Measurements from ENCODE around the gene PRKCZ. TPM values are rescaled to one million over a fixed set of nuclear protein-coding genes. Genes with fewer than 3 reads are reported as not detected.
A peak's percentile ranks its signal among the peaks of the same experiment; 100 is the strongest.

Gene PRKCZ
- total RNA-seq, 2 donors from 2014 or later, result 12.3 to 16.8 TPM

DNA sequence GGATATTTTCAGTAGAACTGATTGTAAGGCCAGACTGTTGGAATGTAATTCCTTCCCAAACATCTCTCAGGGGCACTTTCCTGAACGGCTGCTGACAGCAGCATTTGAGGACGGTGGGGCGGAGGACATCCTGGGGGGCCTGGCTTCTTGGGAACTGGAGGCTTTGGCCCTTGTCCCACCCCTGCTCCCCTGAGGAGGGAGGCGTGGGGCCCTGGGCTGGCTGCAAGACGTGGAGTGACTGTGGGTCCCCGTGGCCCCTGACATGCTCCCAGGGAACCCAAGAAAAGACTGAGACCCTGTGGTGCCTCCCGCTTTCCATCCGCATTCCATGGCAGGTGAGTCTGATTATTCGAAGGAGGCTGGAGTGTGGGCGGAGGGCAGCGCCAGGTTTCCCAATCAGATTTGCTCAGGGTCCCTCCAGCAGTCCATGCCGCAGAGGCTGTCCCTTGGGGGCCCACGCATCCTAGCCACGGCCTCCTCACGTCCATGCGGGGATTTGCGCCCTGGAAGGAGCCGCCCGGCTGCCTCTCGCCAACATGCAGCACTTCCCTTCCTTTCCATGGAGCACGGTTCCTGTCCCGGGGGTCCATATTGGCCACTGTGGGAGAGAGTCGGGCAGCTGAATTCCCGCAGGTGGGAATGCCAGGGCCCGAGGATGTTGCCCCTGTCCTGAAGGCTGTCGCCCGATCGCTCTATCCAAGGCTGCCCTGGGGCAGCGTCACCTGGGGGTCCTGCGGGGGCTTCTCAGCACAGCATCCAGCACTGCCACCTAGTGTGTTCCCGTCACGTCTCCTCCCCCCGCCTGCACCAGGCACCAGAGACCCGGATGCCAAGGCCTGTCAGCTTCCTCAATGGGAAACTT lies 75.4 kb downstream of the PRKCZ start:
- DNase-seq (no peak), ATAC-seq (replicated peaks in 1 of 2) (no peak)
- peaks cover 9% of the 10 kb centered on the region for H3K4me1 Mint-ChIP-seq (ENCODE audit: low read depth)
- H3K9me3 Mint-ChIP-seq, result peaks cover 6 to 7% of the 10 kb centered on the region in 2 donors
- no peak overlapping the region for H3K4me3 Mint-ChIP-seq
- no peaks in the 10 kb centered on the region for H3K27me3 Mint-ChIP-seq (ENCODE audit: low read depth)
- no peak overlapping the region for H3K27ac Mint-ChIP-seq
- H3K36me3 Mint-ChIP-seq (ENCODE audit: insufficient read depth in 2 of 2), result peaks cover 0 to 2% of the 10 kb centered on the region in 2 donors

GRCh38 chr1:2126331-2127186 lies 76.3 kb downstream of the PRKCZ start:
- H3K27ac Mint-ChIP-seq, result no peak overlapping the region
- peaks cover 4 to 7% of the 10 kb centered on the region in 2 donors for H3K9me3 Mint-ChIP-seq
- H3K36me3 Mint-ChIP-seq (ENCODE audit: insufficient read depth in 2 of 2), result no peaks in the 10 kb centered on the region
- no peaks in the 10 kb centered on the region for H3K27me3 Mint-ChIP-seq (ENCODE audit: low read depth)
- peaks cover 9% of the 10 kb centered on the region for H3K4me1 Mint-ChIP-seq (ENCODE audit: low read depth)
- ATAC-seq (replicated peaks in 1 of 2) (peak; percentile 15 to 18), DNase-seq (no peak)
- H3K4me3 Mint-ChIP-seq, result peak overlapping the region; percentile 64 to 68

GRCh38 chr1:2127187-2128145 lies 77.3 kb downstream of the PRKCZ start:
- ATAC-seq (replicated peaks in 1 of 2), result no peak
- H3K27me3 Mint-ChIP-seq (ENCODE audit: low read depth), result no peaks in the 10 kb centered on the region
- no peak overlapping the region for H3K27ac Mint-ChIP-seq
- H3K36me3 Mint-ChIP-seq (ENCODE audit: insufficient read depth in 2 of 2), result no peaks in the 10 kb centered on the region
- DNase-seq, result no peak
- H3K4me1 Mint-ChIP-seq (ENCODE audit: low read depth), result peaks cover 10% of the 10 kb centered on the region
- H3K9me3 Mint-ChIP-seq, result peaks cover 0 to 4% of the 10 kb centered on the region in 2 donors
- peak overlapping the region; percentile 64 to 68 for H3K4me3 Mint-ChIP-seq

DNA sequence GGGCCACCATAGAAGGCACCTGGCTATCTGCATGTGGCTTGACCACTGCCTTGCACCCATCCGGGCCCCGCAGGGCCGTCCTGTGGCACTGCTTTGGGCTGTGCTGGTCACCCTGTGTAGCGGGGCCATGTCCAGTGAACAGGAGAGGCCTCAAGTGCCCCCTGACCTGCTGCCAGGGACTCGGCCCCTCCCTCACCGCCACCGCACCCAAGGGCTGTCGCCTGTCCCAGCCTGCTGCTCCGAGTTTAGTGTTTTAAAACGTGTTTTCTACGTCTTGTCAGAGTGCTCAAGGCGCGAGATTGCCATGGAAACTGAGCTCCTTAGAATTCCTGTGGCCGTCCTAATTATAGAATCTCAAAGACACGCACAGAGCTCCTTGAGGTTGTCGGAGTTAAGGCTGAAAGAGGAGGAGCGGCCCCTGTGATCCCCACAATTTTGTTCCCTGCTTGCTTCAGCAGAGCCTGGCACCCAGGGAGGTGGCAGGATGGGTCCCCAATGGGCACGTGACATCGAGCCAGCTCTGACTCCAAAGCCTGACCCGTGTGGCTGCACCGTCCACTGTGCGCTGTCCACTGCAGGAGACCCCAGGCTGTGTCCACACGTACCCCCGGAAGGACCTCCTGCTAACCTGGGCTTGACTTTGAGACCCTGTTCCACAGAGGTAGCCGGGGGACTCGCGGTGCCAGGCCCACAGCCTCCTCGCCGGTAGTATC lies 78.1 kb downstream of the PRKCZ start:
- H3K27ac Mint-ChIP-seq, result no peak overlapping the region
- no peak for DNase-seq
- H3K36me3 Mint-ChIP-seq (ENCODE audit: insufficient read depth in 2 of 2), result no peaks in the 10 kb centered on the region
- H3K27me3 Mint-ChIP-seq (ENCODE audit: low read depth), result no peaks in the 10 kb centered on the region
- no peak overlapping the region for H3K4me3 Mint-ChIP-seq
- ATAC-seq (replicated peaks in 1 of 2), result no peak
- H3K9me3 Mint-ChIP-seq, result peaks cover 0 to 2% of the 10 kb centered on the region in 2 donors
- peaks cover 16% of the 10 kb centered on the region for H3K4me1 Mint-ChIP-seq (ENCODE audit: low read depth)

DNA sequence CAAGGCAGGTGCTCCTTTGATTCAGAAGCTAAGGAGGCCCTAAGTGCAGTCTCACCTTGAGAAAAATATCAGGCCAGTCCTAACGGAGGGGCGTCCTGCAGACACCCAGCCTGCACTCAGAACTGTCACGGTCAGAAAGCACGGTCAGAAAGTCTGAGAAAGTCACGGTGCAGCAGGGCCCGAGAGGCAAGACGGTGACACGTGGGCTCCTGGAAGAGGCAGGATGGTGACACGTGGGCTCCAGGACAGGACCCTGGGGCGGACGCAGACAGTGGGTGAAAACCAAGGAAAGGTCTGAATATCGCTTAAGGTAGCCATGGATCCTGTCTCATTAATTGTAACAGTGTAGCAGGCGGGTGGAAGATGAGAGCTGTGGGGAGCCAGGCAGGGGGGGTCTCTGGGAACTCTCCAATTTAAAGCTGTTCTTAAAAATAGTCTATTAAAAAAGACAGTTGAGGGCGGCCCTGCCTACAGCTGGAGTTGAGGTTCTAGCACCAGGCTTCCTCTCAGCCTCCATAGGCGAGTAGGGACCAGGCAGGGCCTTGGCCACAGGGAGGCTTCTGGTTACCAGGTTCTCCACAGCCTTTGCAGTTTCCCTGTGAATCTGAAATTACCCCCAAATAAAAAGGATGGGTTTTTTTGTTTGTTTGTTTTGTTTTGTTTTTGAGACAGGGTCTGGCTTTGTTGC lies 79.2 kb downstream of the PRKCZ start:
- no peaks in the 10 kb centered on the region for H3K9me3 Mint-ChIP-seq
- no peak for ATAC-seq (replicated peaks in 1 of 2)
- H3K4me1 Mint-ChIP-seq (ENCODE audit: low read depth), result peaks cover 16% of the 10 kb centered on the region
- no peaks in the 10 kb centered on the region for H3K36me3 Mint-ChIP-seq (ENCODE audit: insufficient read depth in 2 of 2)
- H3K4me3 Mint-ChIP-seq, result no peak overlapping the region
- no peaks in the 10 kb centered on the region for H3K27me3 Mint-ChIP-seq (ENCODE audit: low read depth)
- no peak for DNase-seq
- no peak overlapping the region for H3K27ac Mint-ChIP-seq

DNA sequence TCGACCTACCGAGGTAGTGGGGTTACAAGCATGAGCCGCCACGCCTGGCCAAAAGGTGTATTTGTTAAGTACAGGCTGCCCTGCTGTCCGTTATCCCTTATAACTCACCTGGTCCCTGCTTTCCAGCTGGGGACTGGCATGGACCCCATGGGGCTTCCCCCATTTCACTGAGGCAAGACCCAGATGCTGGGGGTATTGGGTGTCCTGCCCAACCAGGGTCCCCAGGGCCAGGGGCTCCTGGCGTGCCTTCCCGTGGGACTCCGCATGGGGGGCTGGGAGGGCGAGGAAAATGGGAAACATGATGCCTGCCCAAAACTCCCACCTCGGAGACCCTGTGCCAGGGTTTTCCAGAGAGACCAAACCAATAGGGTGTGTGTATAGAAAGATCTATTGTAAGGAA lies 79.9 kb downstream of the PRKCZ start:
- no peaks in the 10 kb centered on the region for H3K27me3 Mint-ChIP-seq (ENCODE audit: low read depth)
- no peak overlapping the region for H3K4me3 Mint-ChIP-seq
- H3K36me3 Mint-ChIP-seq (ENCODE audit: insufficient read depth in 2 of 2), result no peaks in the 10 kb centered on the region
- no peaks in the 10 kb centered on the region for H3K9me3 Mint-ChIP-seq
- ATAC-seq (replicated peaks in 1 of 2), result no peak
- no peak overlapping the region for H3K27ac Mint-ChIP-seq
- no peak for DNase-seq
- peaks cover 16% of the 10 kb centered on the region for H3K4me1 Mint-ChIP-seq (ENCODE audit: low read depth)

DNA sequence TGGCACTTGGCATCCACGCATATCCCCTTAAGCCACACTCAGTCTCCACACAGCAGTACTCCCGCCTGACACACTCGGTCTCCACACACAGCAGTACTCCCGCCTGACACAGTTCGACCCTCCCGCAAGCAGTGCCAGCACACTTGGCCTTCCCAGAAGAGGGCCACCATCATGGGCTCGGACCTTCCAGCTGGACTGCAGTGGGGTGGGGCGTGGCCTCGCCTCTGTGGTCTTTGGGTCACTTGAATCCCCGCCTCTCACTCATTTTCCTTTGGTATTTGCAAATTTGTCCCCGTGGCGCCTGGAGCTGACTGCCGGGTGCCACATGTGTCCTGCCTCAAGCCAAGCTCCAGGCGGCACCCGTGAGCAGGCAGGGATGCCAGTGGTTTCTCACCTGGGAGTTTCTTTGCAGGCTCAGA lies 80.7 kb downstream of the PRKCZ start:
- no peak for DNase-seq
- no peak for ATAC-seq (replicated peaks in 1 of 2)
- H3K27ac Mint-ChIP-seq, result no peak overlapping the region
- no peak overlapping the region for H3K4me3 Mint-ChIP-seq
- H3K9me3 Mint-ChIP-seq, result no peaks in the 10 kb centered on the region
- H3K4me1 Mint-ChIP-seq (ENCODE audit: low read depth), result peaks cover 19% of the 10 kb centered on the region
- H3K36me3 Mint-ChIP-seq (ENCODE audit: insufficient read depth in 2 of 2), result no peaks in the 10 kb centered on the region
- no peaks in the 10 kb centered on the region for H3K27me3 Mint-ChIP-seq (ENCODE audit: low read depth)

DNA sequence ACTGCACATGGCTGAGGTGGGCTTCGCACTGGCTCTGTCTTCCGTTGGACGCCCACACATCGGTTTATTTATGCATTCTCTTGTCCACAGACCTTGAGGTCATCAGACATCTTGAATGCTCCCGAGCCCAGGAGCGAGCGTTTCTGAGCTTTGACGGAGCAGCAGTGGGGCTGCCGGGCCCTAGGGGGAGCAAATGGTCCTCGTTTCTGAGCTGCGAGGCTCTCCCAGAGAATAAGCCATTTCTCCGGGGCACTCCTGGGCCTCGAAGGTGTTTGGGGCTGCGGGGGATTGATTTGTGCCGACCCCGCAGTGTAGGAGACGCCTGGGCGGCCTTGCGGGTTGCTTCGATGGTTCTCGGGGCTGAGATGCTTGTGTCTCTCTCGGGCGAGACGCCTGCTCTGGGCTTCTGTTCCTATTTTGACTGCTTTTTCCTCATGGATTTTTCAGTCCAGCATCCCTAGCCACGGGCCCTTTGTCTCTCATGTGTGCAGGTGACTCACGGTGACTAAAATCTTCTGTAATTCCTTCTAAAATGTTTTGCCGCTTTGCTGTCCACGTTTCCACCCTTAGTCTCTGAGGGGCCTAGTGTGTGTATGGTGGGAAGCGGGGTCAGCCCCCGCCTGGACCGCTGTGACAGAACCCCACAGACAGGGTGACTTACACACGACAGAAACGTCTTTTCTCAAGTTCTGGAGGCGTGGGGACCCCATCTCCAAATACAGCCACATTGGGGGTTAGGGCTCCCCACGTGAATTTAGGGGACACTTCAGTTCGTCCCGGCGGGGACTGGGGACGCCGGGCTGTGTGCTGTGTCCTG lies 82.2 kb downstream of the PRKCZ start:
- Mint-ChIP-seq H3K36me3 (ENCODE audit: insufficient read depth in 2 of 2) (no peaks in the 10 kb centered on the region), H3K4me1 (ENCODE audit: low read depth) (peaks cover 13% of the 10 kb centered on the region), H3K4me3 (peak overlapping the region; percentile 82 to 83), H3K27ac (no peak overlapping the region), H3K27me3 (ENCODE audit: low read depth) (no peaks in the 10 kb centered on the region), H3K9me3 (no peaks in the 10 kb centered on the region)
- no peak for ATAC-seq (replicated peaks in 1 of 2)
- DNase-seq, result peak in 1 of 2 donors; percentile 20

- DNase-seq, result peak; percentile 99
- no peak overlapping the region for H3K27ac Mint-ChIP-seq
- ATAC-seq (replicated peaks in 1 of 2), result peak; percentile 92 to 93
- peak overlapping the region; percentile 82 to 83 for H3K4me3 Mint-ChIP-seq
- no peaks in the 10 kb centered on the region for H3K27me3 Mint-ChIP-seq (ENCODE audit: low read depth)
- H3K9me3 Mint-ChIP-seq, result no peaks in the 10 kb centered on the region
- H3K4me1 Mint-ChIP-seq (ENCODE audit: low read depth), result peaks cover 13% of the 10 kb centered on the region
- no peaks in the 10 kb centered on the region for H3K36me3 Mint-ChIP-seq (ENCODE audit: insufficient read depth in 2 of 2)
These were observed 83.0 kb downstream of the PRKCZ start for GRCh38 chr1:2133039-2133878.

- no peaks in the 10 kb centered on the region for H3K27me3 Mint-ChIP-seq (ENCODE audit: low read depth)
- H3K27ac Mint-ChIP-seq, result no peak overlapping the region
- DNase-seq (no peak), ATAC-seq (replicated peaks in 1 of 2) (no peak)
- peaks cover 13% of the 10 kb centered on the region for H3K4me1 Mint-ChIP-seq (ENCODE audit: low read depth)
- H3K4me3 Mint-ChIP-seq, result peak overlapping the region; percentile 29 to 83
- H3K9me3 Mint-ChIP-seq, result no peaks in the 10 kb centered on the region
- no peaks in the 10 kb centered on the region for H3K36me3 Mint-ChIP-seq (ENCODE audit: insufficient read depth in 2 of 2)
These were observed 83.6 kb downstream of the PRKCZ start for GRCh38 chr1:2133879-2134215.
